HEK293 (cell line): ENCODE measurements around the gene DPEP3.
A peak's percentile ranks its signal among the peaks of the same experiment; 100 is the strongest.

Experiments
- EGR2 ChIP-seq: fragments of 450-650 bp; formaldehyde crosslinking; IDR thresholded peaks from 2 replicates; pipeline ENCODE4 v1.5.1; 2016; ENCODE audit warnings: low read depth, missing biosample characterization, missing genetic modification characterization
- GFI1B ChIP-seq: fragments of 450-650 bp; formaldehyde crosslinking; IDR thresholded peaks from 2 replicates; pipeline ENCODE4 v1.5.1; 2016; ENCODE audit warnings: missing biosample characterization, missing genetic modification characterization
- GLIS2 ChIP-seq: fragments of 450-650 bp; formaldehyde crosslinking; IDR thresholded peaks from 2 replicates; pipeline ENCODE4 v1.5.1; 2016; ENCODE audit warnings: missing biosample characterization, missing genetic modification characterization
- HIC1 ChIP-seq: fragments of 450-650 bp; formaldehyde crosslinking; IDR thresholded peaks from 2 replicates; pipeline ENCODE4 v1.5.1; 2016; ENCODE audit warnings: missing biosample characterization, missing genetic modification characterization
- INSM2 ChIP-seq: fragments of 450-650 bp; formaldehyde crosslinking; IDR thresholded peaks from 2 replicates; pipeline ENCODE4 v1.5.1; 2016; ENCODE audit warnings: missing biosample characterization, missing genetic modification characterization
- KLF10 ChIP-seq: fragments of 450-650 bp; IDR thresholded peaks from 2 replicates; pipeline ENCODE4 v1.5.1; 2018; ENCODE audit warnings: missing biosample characterization, mild to moderate bottlenecking, missing genetic modification characterization
- KLF7 ChIP-seq: fragments of 450-650 bp; formaldehyde crosslinking; IDR thresholded peaks from 2 replicates; pipeline ENCODE4 v1.5.1; 2016; ENCODE audit warnings: missing biosample characterization, missing genetic modification characterization, borderline replicate concordance
- SCRT1 ChIP-seq: fragments of 450-650 bp; formaldehyde crosslinking; IDR thresholded peaks from 2 replicates; pipeline ENCODE4 v1.5.1; 2016; ENCODE audit warnings: missing biosample characterization, missing genetic modification characterization, borderline replicate concordance
- SP3 ChIP-seq: fragments of 450-650 bp; formaldehyde crosslinking; IDR thresholded peaks from 2 replicates; pipeline ENCODE4 v1.5.1; 2016; ENCODE audit warnings: missing biosample characterization, missing genetic modification characterization
- ZBTB11 ChIP-seq: fragments of 450-650 bp; formaldehyde crosslinking; conservative IDR thresholded peaks from 2 replicates; pipeline ENCODE4 v1.5.1; 2016; ENCODE audit warnings: low read depth, missing biosample characterization, missing genetic modification characterization
- ZBTB20 ChIP-seq: fragments of 450-650 bp; formaldehyde crosslinking; IDR thresholded peaks from 2 replicates; pipeline ENCODE4 v1.5.1; 2016; ENCODE audit warnings: missing biosample characterization, missing genetic modification characterization
- ZBTB26 ChIP-seq: fragments of 450-650 bp; formaldehyde crosslinking; optimal IDR thresholded peaks from 2 replicates; pipeline ENCODE3; 2016; ENCODE audit warnings: missing biosample characterization, mild to moderate bottlenecking, missing genetic modification characterization
- ZFHX2 ChIP-seq: fragments of 450-650 bp; formaldehyde crosslinking; conservative IDR thresholded peaks from 2 replicates; pipeline ENCODE4 v1.5.1; 2016; ENCODE audit warnings: missing biosample characterization, missing genetic modification characterization
- ZIC2 ChIP-seq: fragments of 450-650 bp; formaldehyde crosslinking; IDR thresholded peaks from 2 replicates; pipeline ENCODE4 v1.5.1; 2016; ENCODE audit warnings: missing biosample characterization, missing genetic modification characterization
- ZNF169 ChIP-seq: fragments of 450-650 bp; formaldehyde crosslinking; IDR thresholded peaks from 2 replicates; pipeline ENCODE4 v1.5.1; 2016; ENCODE audit warnings: missing biosample characterization, missing genetic modification characterization
- ZNF239 ChIP-seq: fragments of 450-650 bp; formaldehyde crosslinking; IDR thresholded peaks from 2 replicates; pipeline ENCODE4 v1.5.1; 2016; ENCODE audit warnings: missing biosample characterization, missing genetic modification characterization
- ZNF366 ChIP-seq: fragments of 450-650 bp; formaldehyde crosslinking; conservative IDR thresholded peaks from 2 replicates; pipeline ENCODE4 v1.5.1; 2016; ENCODE audit warnings: missing biosample characterization, missing genetic modification characterization
- ZNF37A ChIP-seq: fragments of 450-650 bp; IDR thresholded peaks from 2 replicates; pipeline ENCODE4 v1.5.1; 2018; ENCODE audit warnings: missing biosample characterization, missing genetic modification characterization
- ZNF416 ChIP-seq: fragments of 450-650 bp; formaldehyde crosslinking; IDR thresholded peaks from 2 replicates; pipeline ENCODE4 v1.5.1; 2016; ENCODE audit warnings: missing biosample characterization, missing genetic modification characterization
- ZNF561 ChIP-seq: fragments of 450-650 bp; IDR thresholded peaks from 2 replicates; pipeline ENCODE4 v1.5.1; 2018; ENCODE audit warnings: missing biosample characterization, missing genetic modification characterization, borderline replicate concordance
- ZNF610 ChIP-seq: fragments of 450-650 bp; formaldehyde crosslinking; IDR thresholded peaks from 2 replicates; pipeline ENCODE4 v1.5.1; 2016; ENCODE audit warnings: missing biosample characterization, missing genetic modification characterization, borderline replicate concordance
- ZNF645 ChIP-seq: fragments of 450-650 bp; formaldehyde crosslinking; IDR thresholded peaks from 2 replicates; pipeline ENCODE4; 2016; ENCODE audit warnings: missing biosample characterization, missing genetic modification characterization
- ZNF692 ChIP-seq: fragments of 450-650 bp; formaldehyde crosslinking; IDR thresholded peaks from 2 replicates; pipeline ENCODE4 v1.5.1; 2016; ENCODE audit warnings: missing biosample characterization, missing genetic modification characterization
- ZNF76 ChIP-seq: fragments of 450-650 bp; formaldehyde crosslinking; IDR thresholded peaks from 2 replicates; pipeline ENCODE4; 2016; ENCODE audit warnings: low read depth, missing biosample characterization, missing genetic modification characterization, borderline replicate concordance
- ZSCAN5A ChIP-seq: fragments of 450-650 bp; formaldehyde crosslinking; IDR thresholded peaks from 2 replicates; pipeline ENCODE4 v1.5.1; 2016; ENCODE audit warnings: missing biosample characterization, missing genetic modification characterization
- ZXDB ChIP-seq: fragments of 450-650 bp; formaldehyde crosslinking; IDR thresholded peaks from 2 replicates; pipeline ENCODE4 v1.5.1; 2016; ENCODE audit warnings: missing biosample characterization, missing genetic modification characterization

Gene DPEP3

GRCh38 chr16:67935402-67936123 is 44.7 kb downstream of the DPEP3 start (continued):
- peak; percentile 48; the same call in 1 of the 2 replicates for TF ChIP-seq INSM2 (tag by site-specific recombination)
- peak; percentile 96 for TF ChIP-seq ZXDB
- TF ChIP-seq ZSCAN5A = peak; percentile 68; the same call in 1 of the 2 replicates
- peak; percentile 67; the same call in 1 of the 2 replicates for TF ChIP-seq SCRT1 (tag by site-specific recombination)
- TF ChIP-seq ZBTB26 (tag by site-specific recombination) = peak; percentile 74
- peak; percentile 82 for TF ChIP-seq ZFHX2 (tag by site-specific recombination)
- TF ChIP-seq SP3 (tag by site-specific recombination) = peak; percentile 95
- TF ChIP-seq ZNF37A (tag by site-specific recombination) = no peak
- TF ChIP-seq EGR2 (tag by site-specific recombination) = peak; percentile 63; the same call in 1 of the 2 replicates
- peak; percentile 23; the same call in 1 of the 2 replicates for TF ChIP-seq ZNF76 (tag by site-specific recombination)
- peak; percentile 70 for TF ChIP-seq GLIS2 (tag by site-specific recombination)
- TF ChIP-seq KLF7 (tag by site-specific recombination) = peak; percentile 74; the same call in 1 of the 2 replicates
- TF ChIP-seq ZNF645 (tag by site-specific recombination) = no peak
- peak; percentile 56; the same call in 1 of the 2 replicates for TF ChIP-seq GFI1B (tag by site-specific recombination)
- TF ChIP-seq ZNF239 (tag by site-specific recombination) = peak; percentile 61; the same call in 1 of the 2 replicates
- TF ChIP-seq ZNF366 (tag by site-specific recombination) = peak; percentile 64
- TF ChIP-seq ZIC2 (tag by site-specific recombination) = peak; percentile 9; the same call in 1 of the 2 replicates
- TF ChIP-seq ZNF610 = 0 out of 2 replicates have a peak, but pooled peaks have one; percentile 37
- 0 out of 2 replicates have a peak, but pooled peaks have one; percentile 51 for TF ChIP-seq ZNF169 (tag by site-specific recombination)
- no peak for TF ChIP-seq ZNF416 (tag by site-specific recombination)
- TF ChIP-seq ZBTB20 (tag by site-specific recombination) = peak; percentile 91
- peak; percentile 44; the same call in 1 of the 2 replicates for TF ChIP-seq KLF10
- peak; percentile 88 for TF ChIP-seq HIC1
- TF ChIP-seq ZNF692 (tag by site-specific recombination) = peak; percentile 40; the same call in 1 of the 2 replicates
- peak; percentile 91 for TF ChIP-seq ZBTB11 (tag by site-specific recombination)
- TF ChIP-seq ZNF561 (tag by site-specific recombination) = no peak
